Right lobe of liver (tissue), 6 donors: Measurements from ENCODE around the gene GLIS2. TPM values are rescaled to one million over a fixed set of nuclear protein-coding genes. Genes with fewer than 3 reads are reported as not detected.

Experiments used
- ATAC-seq, 4 donors: fragments of 200-7000 bp; cut with Tn5 transposase; one replicate each; pipeline ENCODE4 v1.9.1; 2020; ENCODE audit warnings: mild to moderate bottlenecking in 4 of 4, moderate library complexity in 4 of 4
- DNase-seq, 3 donors: peaks; one replicate each; pipeline ENCODE4 v3.0.0-alpha.2; 2020
- H3K27ac ChIP-seq, 3 donors: fragments of 200-600 bp; one replicate each; pipeline ENCODE4 v1.8.0; 2022
- H3K27me3 ChIP-seq, 2 donors: fragments of 200-600 bp; one replicate each; pipeline ENCODE4 v1.8.0; 2022
- H3K36me3 ChIP-seq, 4 donors: fragments of 200-600 bp; sonication (generic) in 1 of 4; one replicate each; pipeline versions ENCODE4 v1.5.1 to v1.8.0; 2017 to 2022; ENCODE audit warnings: control low read depth in 1 of 4
- H3K4me1 ChIP-seq, 4 donors: fragments of 200-600 bp; sonication (generic) in 1 of 4; one replicate each; pipeline versions ENCODE4 v1.5.1 to v1.8.0; 2017 to 2022; ENCODE audit warnings: control low read depth in 1 of 4
- H3K4me3 ChIP-seq, 3 donors: fragments of 200-600 bp; one replicate each; pipeline ENCODE4 v1.8.0; 2022
- H3K9me3 ChIP-seq, 4 donors: fragments of 200-600 bp; sonication (generic) in 1 of 4; one replicate each; pipeline versions ENCODE4 v1.5.1 to v1.8.0; 2017 to 2022; ENCODE audit warnings: control low read depth in 1 of 4
- CTCF ChIP-seq, 4 donors: fragments of 200-600 bp in 3 of 4; fragments of 450-650 bp in 1 of 4; IDR thresholded peaks; one replicate each; pipeline versions ENCODE4 v1.5.1 to v1.8.0; 2016 to 2022; ENCODE audit warnings: antibody characterized with exemption in 4 of 4, mild to moderate bottlenecking in 2 of 4
- POLR2A ChIP-seq: fragments of 450-650 bp; IDR thresholded peaks from one replicate; pipeline ENCODE4 v1.6.1; 2017; ENCODE audit warnings: antibody characterized with exemption, mild to moderate bottlenecking
- WGBS: methylation state at CpG from one replicate; pipeline ENCODE4 v1.1.6; 2018; ENCODE audit warnings: low coverage, low lambda C conversion rate; ENCODE audit not compliant: insufficient coverage; ENCODE audit errors: missing lambda C conversion rate; 5-methylcytosine and 5-hydroxymethylcytosine counted together
- intact Hi-C, 2 donors: fragments of 100-400 bp; cut with DNase I; formaldehyde crosslinking; loops; one replicate each; pipeline versions ENCODE4 v1.11.2 to v1.14.1; 2022
- total RNA-seq, 6 experiments: library from RNA; depleted of rRNA in 2 of 6; stranded (reverse); fragments of >200 nt in 2 of 6; fragmentation: NEBNext Ultra II Directional in 3 of 6; extraction: Animal tissue kit (Norgen Biotek cat#: 25700) in 3 of 6; gene quantifications; one replicate each; pipeline versions ENCODE4 v1.1.0 to v1.2.4, GENCODE V29; 2016 to 2023
- donor health status: DM: no; HTN: yes; CAD: no.
- donor health status: DM: no; HTN: no; CAD: no.
- donor health status: DM: no; HTN: no; CAD: no.
- donor health status: DM: no; HTN: yes; CAD: no.
- donor health status: DM: no; HTN: yes; CAD: no.

The GLIS2 gene
- total RNA-seq, 6 experiments from 2014 or later: 0.79 to 2.6 (median 1.4) TPM

DNA sequence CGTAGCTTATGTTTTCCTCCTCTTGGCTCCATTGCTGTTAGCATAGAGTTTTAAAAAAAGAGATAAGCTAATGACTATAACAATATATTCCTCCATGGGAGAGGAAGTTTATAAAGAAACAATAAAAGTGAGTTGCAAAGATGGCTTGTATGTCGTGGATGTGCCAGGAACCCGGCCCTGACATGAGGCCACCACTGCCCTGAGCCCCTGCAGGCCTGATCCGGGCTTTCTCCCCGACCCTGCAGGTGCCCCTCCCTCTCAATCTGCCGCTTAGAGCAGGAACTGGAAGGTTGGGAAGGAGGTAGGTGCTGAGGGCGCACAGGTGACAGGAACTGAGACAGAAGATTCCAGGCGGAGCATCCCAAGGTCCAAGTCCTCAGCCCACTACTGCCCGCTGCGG lies 23.6 kb downstream of the GLIS2 start:
- H3K4me1 ChIP-seq: no peaks in the 10 kb centered on the region
- peaks cover 0 to 17% (median 7%) of the 10 kb centered on the region in 4 donors for H3K36me3 ChIP-seq
- intact Hi-C loops: loop anchor here in 1 of 2 donors (5.0 kb wide), 1 partner anchor 137 kb away; no protein-coding TSS in a partner anchor
- H3K4me3 ChIP-seq: no peak overlapping the region
- TF ChIP-seq POLR2A (no peak), CTCF (IDR thresholded peaks at IDR 0.05) (no peak)
- H3K9me3 ChIP-seq: no peaks in the 10 kb centered on the region
- H3K27me3 ChIP-seq: no peaks in the 10 kb centered on the region
- ATAC-seq: no peak
- 56% methylated on average over 4 of the region's 10 CpGs for WGBS
- H3K27ac ChIP-seq: no peak overlapping the region
- DNase-seq: no peak

DNA sequence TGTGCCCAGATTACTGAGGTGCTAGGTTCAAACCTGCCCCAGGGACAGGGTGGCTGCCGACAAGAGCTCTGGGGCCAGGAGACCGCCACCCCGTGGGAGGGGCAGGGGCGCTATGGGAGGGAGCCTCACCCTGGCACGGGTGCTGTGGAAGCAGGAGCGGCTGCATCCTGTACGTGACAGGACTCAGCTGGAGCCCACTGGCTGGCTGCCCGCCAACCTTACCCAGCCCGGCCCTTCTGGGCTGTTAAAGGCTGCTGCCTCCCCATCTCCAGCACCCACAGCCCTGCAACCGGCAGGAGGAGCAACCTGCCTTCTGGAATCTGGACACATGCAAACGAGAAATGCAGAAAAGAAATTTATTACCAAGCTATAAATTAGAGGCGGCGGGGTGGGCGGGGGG lies 24.0 kb downstream of the GLIS2 start:
- peaks cover 0 to 17% (median 7%) of the 10 kb centered on the region in 4 donors for H3K36me3 ChIP-seq
- ATAC-seq (no peak), DNase-seq (peak in 1 of 3 donors; percentile 59)
- H3K9me3 ChIP-seq: no peaks in the 10 kb centered on the region
- WGBS: no CpG with 5 or more reads among the region's 14 CpGs
- H3K27me3 ChIP-seq: no peaks in the 10 kb centered on the region
- TF ChIP-seq CTCF (IDR thresholded peaks at IDR 0.05): no peak
- TF ChIP-seq POLR2A: no peak
- intact Hi-C loops: loop anchor here in 1 of 2 donors (5.0 kb wide), 1 partner anchor 138 kb away; no protein-coding TSS in a partner anchor
- H3K27ac ChIP-seq: no peak overlapping the region
- peaks cover 0 to 2% (median under 1%) of the 10 kb centered on the region in 4 donors for H3K4me1 ChIP-seq
- H3K4me3 ChIP-seq: no peak overlapping the region

- intact Hi-C loops: no loop called here
- TF ChIP-seq POLR2A (no peak), CTCF (IDR thresholded peaks at IDR 0.05) (no peak)
- no CpG with 5 or more reads among the region's 6 CpGs for WGBS
- DNase-seq: no peak
- H3K36me3 ChIP-seq: peaks cover 0 to 17% (median 7%) of the 10 kb centered on the region in 4 donors
- peaks cover 0 to 7% (median 3%) of the 10 kb centered on the region in 4 donors for H3K4me1 ChIP-seq
- no peaks in the 10 kb centered on the region for H3K27me3 ChIP-seq
- ATAC-seq: no peak
- no peak overlapping the region for H3K4me3 ChIP-seq
- no peak overlapping the region for H3K27ac ChIP-seq
- H3K9me3 ChIP-seq: no peaks in the 10 kb centered on the region
These were observed 24.6 kb downstream of the GLIS2 start for GRCh38 chr16:4340443-4340842.

DNA sequence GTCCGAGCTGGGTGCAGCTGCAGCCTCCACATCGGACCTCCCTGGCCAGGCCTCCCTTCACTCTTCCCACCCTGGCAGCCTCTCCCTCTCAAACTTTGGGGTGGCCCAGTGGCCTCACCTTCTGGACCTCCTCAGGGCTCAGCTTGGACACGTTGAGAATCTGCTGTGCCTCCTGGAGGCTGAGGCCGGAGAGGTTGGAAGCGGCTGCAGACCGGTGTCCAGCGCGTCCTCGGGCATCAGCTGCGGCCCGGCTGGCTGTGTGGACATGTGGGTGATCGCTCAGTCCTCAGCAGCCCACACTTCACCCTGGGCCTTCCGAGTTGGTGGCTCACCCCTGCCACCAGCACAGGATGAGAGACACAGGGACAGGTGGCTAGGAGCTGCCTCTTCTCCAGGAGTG lies 25.4 kb downstream of the GLIS2 start:
- Histone ChIP-seq H3K36me3 (peaks cover 0 to 17% (median 7%) of the 10 kb centered on the region in 4 donors), H3K4me1 (peaks cover 0 to 15% (median 7%) of the 10 kb centered on the region in 4 donors), H3K27me3 (no peaks in the 10 kb centered on the region), H3K4me3 (no peak overlapping the region), H3K27ac (no peak overlapping the region), H3K9me3 (no peaks in the 10 kb centered on the region)
- no peak for DNase-seq
- intact Hi-C loops: no loop called here
- TF ChIP-seq POLR2A (no peak), CTCF (IDR thresholded peaks at IDR 0.05) (no peak)
- WGBS: 80% methylated on average over 1 of the region's 13 CpGs
- ATAC-seq: no peak
